NK-92 (cell line): ENCODE results near the gene TCF15.
"Not testable (repeated sequence)": the region's sequence is repeated elsewhere in the genome, so short reads cannot be mapped to it uniquely, and the experiment has no call there.

ENCODE experiments used
- DNase-seq: peaks from one replicate; lab custom pipeline; 2025; ENCODE audit not compliant: unreplicated experiment; lab: John Stamatoyannopoulos, UW

The TCF15 gene

DNA sequence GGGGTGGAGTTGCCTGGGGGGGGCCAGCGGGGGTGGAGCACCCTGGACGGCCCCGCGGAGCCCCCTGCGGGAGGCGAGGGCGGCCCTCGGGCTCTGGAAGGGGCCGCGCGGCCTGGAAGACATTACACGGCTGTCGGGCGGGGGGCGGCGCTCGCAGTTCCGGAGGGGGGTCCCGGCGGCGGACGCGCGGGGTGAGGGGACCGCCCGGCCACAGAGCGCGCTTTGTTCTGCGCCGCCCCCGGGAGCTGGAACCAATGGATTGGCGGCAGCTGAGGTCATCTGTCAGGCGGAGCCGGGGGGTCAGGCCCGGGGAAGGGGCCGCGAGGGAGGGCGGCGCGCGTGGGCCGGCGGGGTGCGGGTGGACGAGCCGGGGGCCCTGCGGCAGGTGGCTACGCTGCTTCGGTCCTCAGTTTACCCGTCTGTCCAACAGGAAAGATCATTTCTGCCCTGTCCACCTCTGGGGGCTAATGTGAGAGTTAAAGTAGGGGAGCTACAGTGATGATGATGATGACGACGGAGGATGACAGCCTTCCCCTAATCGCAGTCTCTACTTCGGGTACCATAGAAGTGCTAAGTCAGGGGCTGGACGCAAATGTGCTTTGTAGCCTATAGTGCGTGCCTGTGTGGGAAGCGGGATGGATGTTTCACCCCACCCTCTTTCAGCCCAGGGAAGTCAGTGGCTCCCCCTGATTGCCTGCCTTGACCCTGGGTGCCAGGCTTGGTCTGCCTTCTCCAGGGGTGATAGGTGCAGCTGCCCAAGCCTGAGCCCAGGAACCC, 32.5 kb upstream of the TCF15 start:
- DNase-seq = no peak

- DNase-seq = not testable (repeated sequence)
Measured at GRCh38 chr20:642013-642397, 31.9 kb upstream of the TCF15 start.

- no peak for DNase-seq
Measured at GRCh38 chr20:641516-641875, 31.4 kb upstream of the TCF15 start.

DNA sequence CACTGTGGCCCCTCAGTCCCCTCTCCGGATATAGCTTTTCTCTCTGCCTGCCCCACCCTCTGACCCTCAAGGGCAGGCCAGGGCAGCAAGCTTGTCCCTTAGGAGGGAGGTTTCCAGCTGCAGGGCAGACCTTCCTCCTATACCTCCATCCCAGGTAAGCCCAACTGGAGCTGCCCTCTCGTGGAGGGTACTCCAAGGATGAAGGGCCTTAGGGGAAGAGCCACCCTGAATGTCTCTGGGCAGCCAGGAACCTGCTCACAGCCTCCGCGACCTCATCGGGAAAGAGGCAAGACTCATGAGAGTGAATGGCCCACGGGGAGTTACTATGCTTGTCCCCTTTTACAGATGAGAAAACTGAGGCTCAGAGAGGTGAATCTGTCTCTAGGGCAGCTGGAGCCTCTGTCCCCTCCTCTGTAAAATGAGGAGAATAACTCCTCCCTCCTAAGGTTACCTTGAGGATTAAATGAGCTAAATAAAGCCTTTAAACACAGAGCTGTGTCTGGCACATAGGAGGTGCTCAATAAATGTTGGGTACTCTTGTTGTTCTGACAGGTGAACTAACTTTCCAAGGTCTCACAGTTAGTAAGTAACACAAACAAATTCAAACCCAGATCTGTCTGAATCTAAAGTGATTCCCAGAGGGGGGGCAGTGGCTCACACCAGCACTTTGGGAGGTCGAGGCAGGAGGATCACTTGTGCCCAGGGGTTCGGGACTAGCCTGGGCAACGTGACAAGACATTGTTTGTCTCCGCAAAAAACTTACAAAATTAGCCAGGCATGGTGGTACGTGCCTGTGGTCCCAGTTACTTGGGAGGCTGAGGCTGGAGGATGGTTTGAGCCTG, 30.8 kb upstream of the TCF15 start:
- no peak for DNase-seq

GRCh38 chr20:638579-638978, 28.5 kb upstream of the TCF15 start:
- DNase-seq = no peak

- no peak for DNase-seq
Measured at GRCh38 chr20:637559-637958, 27.4 kb upstream of the TCF15 start.

GRCh38 chr20:635893-636338, 25.8 kb upstream of the TCF15 start:
- no peak for DNase-seq

DNA sequence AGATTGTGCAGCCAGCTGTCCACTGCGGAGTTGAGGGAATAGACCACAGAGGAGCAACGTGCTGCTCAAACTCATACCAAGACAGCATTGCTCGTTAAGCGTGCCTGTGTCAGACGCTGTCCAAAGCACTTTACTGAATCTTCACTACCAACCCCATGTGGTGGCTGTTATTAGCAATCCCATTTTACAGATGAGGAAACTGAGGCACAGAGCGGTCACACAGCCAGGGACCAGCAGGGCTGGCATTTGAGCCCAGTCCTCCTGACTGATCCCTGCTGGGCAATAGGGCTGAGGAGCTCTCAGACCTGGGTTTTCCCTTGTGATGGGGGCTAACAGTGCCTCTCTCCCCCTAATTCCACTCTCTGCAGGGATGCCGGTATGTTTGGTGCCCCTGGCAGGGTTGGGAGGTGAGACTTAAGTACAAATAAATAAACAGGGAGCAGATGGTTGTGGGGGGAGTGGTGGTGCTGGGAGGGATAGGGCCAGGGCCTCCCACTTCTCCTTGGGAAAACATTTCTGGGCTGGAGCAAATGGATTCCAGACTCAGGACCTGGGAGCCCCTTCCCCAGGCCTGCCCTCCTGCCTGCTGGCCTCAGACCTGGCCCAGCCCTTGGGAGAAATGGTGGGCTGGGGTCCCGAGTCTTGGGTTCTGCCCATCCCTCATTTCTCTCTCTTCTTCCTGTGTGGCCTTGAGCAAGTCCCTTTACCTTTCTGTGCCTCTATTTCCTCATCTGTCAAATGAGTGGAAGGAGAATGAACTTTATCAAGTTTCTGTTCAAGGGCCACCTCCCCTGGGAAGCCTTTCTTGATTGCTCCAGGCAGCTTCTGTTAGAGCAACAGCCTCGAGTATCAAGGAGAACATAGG, 25.2 kb upstream of the TCF15 start:
- no peak for DNase-seq

DNA sequence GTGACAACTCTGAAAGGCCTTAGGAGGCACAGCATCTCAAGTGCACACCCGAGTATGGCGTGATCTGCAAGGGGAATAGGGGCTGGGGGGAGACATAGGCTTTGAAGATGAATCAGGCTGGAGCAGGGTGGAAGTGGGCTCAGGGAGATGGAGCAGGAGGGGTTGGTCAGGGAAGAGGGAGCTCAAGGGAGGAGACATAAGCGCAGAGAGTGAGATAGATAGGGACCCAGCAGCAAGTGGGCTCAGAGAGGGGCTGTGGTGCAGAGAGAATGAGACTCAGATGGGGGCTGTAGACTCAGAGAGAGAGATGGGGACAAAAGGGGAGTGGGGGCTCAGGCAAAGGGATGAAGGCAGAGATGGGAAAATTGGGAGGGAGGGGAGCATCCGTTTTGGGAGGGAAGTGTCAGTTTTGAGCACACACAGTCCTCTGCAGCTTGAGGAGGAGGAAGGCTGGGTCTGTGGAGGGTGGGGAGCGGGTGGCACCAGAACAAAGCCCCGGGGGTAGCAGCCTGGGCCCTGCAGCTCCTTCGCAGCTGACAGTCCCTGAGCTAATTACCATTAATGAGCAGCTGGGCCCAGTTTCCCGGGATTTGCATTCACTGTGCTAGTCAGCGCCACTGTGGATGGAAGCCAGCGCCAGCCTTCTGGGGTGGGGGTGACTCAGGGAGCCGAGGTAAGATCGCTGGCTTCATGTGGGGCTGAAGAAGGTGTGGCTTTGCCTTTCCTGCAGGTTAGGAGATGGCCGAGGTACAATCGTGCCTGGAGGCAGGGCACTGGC, 24.2 kb upstream of the TCF15 start:
- no peak for DNase-seq

- no peak for DNase-seq
Measured at GRCh38 chr20:631101-631500, 21.0 kb upstream of the TCF15 start.

GRCh38 chr20:626579-626978, 16.5 kb upstream of the TCF15 start:
- DNase-seq = no peak

GRCh38 chr20:625360-625932, 15.3 kb upstream of the TCF15 start:
- DNase-seq = no peak

DNA sequence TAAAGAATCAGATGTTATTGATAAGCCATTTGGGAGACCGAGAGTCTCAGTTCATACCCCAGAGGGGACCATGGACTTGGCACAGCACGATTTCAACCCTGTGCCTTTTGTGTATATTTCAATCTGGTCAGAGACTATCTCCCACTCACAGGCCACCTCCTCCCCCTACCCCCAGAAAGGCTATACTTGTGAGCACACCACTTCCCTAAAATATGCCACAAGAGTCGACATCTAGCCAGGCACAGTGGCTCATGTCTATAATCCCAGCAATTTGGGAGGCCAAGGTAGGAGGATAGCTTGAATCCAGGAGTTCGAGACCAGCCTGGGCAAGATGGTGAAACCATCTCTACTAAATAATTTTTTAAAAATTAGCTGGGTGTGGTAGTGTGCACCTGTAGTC, 13.6 kb upstream of the TCF15 start:
- no peak for DNase-seq

DNA sequence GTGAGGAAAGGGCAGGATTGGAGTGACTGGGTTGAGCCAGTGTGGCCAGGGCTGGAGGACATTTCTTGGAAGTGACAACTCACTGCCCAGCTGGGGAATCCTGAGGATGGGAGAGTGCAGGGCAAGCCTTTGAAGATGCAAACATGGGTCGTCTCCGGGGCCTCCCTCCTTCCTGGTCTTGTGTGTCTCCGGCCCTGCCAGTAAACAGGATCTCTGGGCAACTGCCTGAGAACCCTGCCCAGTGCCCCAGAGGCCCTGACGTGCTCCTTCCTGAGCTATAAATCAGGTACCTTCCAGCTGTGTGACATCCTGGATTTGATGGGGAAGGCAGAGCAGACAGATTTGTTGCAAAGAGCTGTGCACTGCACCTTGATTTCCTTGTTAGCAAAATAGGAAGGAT, 12.9 kb upstream of the TCF15 start:
- DNase-seq = no peak

- no peak for DNase-seq
Measured at GRCh38 chr20:622161-622560, 12.1 kb upstream of the TCF15 start.

DNA sequence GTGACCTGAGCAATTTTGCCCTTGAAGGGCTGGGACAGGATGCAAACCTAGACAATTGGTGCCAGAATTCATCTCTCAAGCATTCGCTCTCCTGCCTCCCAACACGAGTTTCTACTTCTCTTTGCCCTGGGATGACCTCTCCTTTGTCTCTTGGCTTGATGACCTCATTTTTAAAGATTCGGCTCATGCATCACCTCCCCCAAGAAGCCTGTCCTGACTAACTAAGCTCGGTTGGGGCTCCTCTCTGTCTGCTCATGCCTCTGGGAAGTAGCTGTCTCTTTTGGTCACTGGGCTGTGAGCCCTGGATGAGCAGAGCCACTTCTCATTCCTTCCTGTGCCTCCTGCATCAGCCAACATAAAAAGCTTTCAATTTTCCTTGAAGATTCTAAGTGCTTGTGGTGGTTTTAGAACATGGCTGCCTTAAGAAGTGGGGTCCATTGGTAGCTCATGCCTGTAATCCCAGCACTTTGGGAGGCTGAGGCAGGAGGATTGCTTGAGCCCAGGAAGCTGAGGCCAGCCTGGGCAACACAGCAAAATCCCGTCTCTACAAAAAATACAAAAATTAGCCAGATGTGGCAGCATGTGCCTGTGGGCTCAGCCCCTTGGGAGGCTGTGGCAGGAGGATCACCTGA, 11.1 kb upstream of the TCF15 start:
- DNase-seq = no peak

- DNase-seq = no peak
Measured at GRCh38 chr20:620246-620645, 10.1 kb upstream of the TCF15 start.

DNA sequence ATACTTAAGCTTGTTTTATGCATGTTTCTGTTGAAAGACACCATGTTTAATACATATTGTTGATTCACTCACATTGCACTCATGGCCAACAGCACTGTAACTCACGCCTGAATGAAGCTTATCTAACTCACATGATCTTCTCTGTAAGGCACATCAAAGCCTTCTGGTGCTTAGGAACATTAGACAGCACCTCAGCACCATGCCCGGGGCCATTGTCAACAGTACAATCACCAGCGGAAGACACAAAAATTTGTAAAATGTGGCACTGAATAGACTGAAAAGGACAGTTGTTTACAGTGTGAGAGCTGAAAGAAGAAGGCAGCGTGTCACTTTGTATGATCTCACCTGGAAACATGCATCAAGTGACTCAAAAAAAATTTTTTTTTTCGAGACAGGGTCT, 8.9 kb upstream of the TCF15 start:
- no peak for DNase-seq

GRCh38 chr20:617934-618690, 8.0 kb upstream of the TCF15 start:
- no peak for DNase-seq
